ENCODE data around the gene SZT2.

SZT2 gene

DNA sequence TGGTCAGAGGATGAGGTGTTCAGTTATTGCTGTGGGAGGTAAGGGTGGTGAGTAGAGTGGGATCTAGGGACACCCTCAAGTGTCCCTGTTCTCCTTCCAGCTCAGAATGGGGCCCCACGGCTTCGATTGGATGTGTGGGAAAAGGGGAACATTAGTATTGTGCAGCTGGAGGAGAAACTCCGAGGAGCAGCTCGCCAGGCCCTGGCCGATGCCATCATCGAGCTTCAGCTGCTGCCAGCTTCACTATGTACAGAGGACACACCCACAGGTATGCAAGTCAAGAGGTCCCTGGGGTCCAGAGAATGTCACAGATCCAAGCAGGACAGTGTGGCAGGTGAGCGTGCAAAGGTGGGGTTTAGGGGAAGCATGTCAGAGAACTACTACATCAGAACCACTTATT lies 50.1 kb downstream of the SZT2 start:
- no peak for DNase-seq (ENCODE audit: low read depth)
- no peak overlapping the region for H3K4me3 ChIP-seq (ENCODE audit: low read depth, low read length)
- TF ChIP-seq, protein P1, sequence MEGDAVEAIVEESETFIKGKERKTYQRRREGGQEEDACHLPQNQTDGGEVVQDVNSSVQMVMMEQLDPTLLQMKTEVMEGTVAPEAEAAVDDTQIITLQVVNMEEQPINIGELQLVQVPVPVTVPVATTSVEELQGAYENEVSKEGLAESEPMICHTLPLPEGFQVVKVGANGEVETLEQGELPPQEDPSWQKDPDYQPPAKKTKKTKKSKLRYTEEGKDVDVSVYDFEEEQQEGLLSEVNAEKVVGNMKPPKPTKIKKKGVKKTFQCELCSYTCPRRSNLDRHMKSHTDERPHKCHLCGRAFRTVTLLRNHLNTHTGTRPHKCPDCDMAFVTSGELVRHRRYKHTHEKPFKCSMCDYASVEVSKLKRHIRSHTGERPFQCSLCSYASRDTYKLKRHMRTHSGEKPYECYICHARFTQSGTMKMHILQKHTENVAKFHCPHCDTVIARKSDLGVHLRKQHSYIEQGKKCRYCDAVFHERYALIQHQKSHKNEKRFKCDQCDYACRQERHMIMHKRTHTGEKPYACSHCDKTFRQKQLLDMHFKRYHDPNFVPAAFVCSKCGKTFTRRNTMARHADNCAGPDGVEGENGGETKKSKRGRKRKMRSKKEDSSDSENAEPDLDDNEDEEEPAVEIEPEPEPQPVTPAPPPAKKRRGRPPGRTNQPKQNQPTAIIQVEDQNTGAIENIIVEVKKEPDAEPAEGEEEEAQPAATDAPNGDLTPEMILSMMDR (IDR thresholded peaks at IDR 0.05; ENCODE audit: low read depth, low read length, missing control alignments): no peak

DNA sequence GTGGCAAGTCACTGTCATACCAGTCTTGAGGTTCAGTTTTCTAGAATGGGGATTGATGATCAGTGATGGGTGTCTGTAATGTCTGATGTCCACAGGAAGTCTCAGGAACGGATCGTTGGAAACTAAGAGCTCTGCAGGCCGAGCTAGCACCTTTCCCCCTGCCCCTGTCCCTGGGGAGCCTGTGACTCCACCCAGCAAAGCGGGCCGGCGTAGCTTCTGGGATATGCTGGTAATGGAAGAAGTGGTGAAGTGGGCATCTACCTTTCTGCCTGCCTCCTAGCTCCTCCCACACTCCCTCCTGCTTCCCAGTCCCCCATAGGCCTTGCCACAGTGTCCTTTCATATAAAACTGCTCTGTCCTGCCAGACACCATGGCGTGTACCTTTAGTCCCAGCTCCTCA lies 50.7 kb downstream of the SZT2 start:
- TF ChIP-seq, protein P1 (IDR thresholded peaks at IDR 0.05; ENCODE audit: low read depth, low read length, missing control alignments): no peak
- no peak for DNase-seq (ENCODE audit: low read depth)
- H3K4me3 ChIP-seq (ENCODE audit: low read depth, low read length): no peak overlapping the region

DNA sequence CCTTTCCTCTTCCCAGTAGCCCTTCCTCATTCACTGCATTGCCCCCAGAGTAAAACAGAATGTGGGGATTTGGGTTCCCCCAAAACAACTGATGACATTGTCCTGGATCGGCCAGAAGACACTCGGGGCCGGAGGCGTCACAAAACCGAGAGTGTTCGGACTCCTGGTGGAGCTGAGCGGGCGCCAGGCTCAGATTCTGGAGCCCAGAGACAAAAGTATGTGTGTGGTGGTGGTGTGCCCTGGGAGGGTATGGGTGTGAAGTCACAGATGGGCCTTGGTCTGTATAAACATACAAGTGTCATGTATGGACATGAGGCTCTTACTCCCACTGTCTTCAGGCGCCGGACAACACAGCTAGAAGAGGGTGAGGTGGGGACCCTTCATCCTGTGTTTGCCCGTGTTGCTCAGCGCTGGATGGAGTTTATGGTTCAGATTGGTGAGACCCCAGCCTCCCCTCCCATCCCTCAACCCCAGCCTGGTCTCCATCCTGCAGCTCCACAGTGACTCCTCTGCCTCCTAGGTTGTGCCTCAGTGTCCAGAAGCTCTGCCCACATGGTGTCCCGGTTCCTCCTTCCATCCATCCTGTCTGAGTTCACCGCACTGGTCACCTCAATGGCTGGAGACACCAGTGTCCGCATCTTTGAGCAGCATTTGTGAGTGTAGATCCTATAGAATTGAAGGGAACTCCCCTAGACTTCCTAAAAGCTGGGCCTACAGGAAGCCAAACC lies 51.6 kb downstream of the SZT2 start:
- TF ChIP-seq, protein P1 (IDR thresholded peaks at IDR 0.05; ENCODE audit: low read depth, low read length, missing control alignments): no peak
- no peak overlapping the region for H3K4me3 ChIP-seq (ENCODE audit: low read depth, low read length)
- DNase-seq (ENCODE audit: low read depth): no peak

DNA sequence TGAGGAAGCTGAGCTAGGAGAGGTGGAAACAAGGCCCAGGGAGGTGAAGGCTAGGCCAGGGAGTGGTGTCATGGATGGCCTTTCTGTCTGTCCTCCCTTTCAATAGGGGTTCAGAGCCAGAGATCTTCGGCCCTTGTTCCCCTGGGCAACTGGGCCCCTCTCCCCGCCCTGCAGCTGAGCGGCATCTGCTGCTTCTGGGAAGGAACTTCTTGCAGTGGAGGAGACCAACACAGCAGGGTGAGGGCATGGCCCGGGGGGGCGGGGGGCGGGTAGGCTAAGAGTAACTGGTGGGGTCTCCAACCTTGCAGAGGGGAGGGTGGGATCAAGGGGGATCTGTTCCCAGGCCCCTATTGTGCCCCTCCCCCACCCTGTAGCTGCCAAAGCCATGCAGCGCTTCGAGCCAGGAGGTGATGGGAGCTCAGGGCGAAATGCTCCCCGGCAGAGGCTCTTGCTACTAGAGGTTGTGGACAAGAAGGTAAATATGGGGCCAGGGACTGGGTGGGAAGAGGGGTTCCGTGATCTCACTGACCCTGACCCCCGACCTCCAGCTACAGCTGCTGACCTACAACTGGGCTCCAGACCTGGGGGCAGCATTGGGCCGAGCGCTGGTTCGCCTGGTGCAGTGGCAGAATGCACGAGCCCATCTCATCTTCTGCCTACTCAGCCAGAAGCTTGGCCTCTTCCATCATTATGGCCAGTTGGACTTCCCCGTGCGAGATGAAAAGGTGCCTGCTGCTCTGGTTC lies 52.4 kb downstream of the SZT2 start:
- TF ChIP-seq, protein P1 (IDR thresholded peaks at IDR 0.05; ENCODE audit: low read depth, low read length, missing control alignments): no peak
- no peak for DNase-seq (ENCODE audit: low read depth)

DNA sequence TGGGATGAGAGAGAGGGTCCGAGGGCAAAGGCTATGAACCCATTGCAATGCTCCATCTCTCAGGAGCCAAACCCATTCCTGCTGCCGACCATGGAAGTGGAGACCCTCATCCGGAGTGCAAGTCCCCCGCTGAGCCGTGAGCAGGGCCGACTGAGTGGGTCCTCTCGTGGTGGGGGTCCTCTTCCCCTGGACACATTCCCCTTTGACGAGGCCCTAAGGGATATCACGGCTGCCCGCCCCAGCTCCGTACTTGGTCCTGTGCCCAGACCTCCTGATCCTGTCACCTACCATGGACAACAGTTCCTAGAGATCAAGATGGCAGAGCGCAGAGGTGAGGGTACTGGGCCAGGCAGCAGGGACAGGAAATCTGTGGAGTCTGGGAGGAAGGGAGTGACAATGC lies 53.1 kb downstream of the SZT2 start:
- TF ChIP-seq, protein P1 (IDR thresholded peaks at IDR 0.05; ENCODE audit: low read depth, low read length, missing control alignments): no peak
- H3K4me3 ChIP-seq (ENCODE audit: low read depth, low read length): no peak overlapping the region
- no peak for DNase-seq (ENCODE audit: low read depth)

More for the DNA sequence above, 52.4 kb downstream of the SZT2 start:
- no peak overlapping the region for H3K4me3 ChIP-seq (ENCODE audit: low read depth, low read length)

DNA sequence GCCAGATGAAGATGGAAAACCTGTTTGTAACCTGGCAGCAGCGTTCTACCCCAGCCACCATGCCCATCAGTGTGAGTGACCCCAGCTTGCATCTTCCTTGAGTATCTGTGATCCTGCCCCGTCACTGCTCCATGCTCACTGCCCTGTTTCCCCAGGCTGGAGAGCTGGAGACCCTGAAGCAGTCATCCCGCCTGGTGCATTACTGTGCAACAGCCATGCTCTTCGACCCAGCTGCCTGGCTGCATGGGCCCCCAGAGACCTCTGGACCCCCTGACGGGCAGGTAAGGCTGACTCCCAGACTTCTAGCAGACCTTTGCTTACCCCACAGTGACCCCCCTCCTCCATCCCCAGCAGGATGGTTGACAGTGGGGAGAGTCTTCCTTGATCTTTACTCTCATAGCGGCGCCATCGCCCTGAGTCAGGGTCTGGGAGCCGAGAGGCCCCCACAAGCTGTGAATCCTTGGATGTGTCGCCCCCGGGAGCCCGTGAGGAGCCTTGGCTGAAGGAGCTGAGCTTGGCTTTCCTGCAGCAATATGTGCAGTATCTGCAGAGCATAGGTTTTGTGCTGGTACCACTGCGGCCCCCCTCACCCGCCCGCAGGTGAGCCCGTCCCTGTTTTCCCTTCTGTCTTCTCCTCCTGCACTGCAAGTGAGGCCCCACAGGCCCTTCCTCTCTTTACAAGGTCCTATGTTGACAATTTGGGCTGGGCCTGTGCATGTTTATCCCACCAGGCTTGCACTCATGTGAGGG lies 53.7 kb downstream of the SZT2 start:
- TF ChIP-seq, protein P1 (IDR thresholded peaks at IDR 0.05; ENCODE audit: low read depth, low read length, missing control alignments): no peak
- no peak overlapping the region for H3K4me3 ChIP-seq (ENCODE audit: low read depth, low read length)
- no peak for DNase-seq (ENCODE audit: low read depth)

Data from GM12864 (cell line).